Ascending aorta (tissue), 2 donors: ENCODE measurements around the gene PXDC1. TPM values are rescaled to one million over a fixed set of nuclear protein-coding genes. Genes with fewer than 3 reads are reported as not detected.

Experiments
- DNase-seq, 2 donors: peaks; one replicate each; pipeline ENCODE4 v3.0.0-alpha.2; 2019; ENCODE audit warnings: low spot score in 2 of 2
- H3K27ac ChIP-seq, 2 donors: fragments of 200-600 bp; sonication (generic); one replicate each; pipeline ENCODE4 v1.5.1; 2016 to 2017; ENCODE audit warnings: mild to moderate bottlenecking in 1 of 2
- H3K27me3 ChIP-seq: fragments of 200-600 bp; sonication (generic); one replicate; pipeline ENCODE4 v1.5.1; 2017
- H3K36me3 ChIP-seq, 2 donors: fragments of 200-600 bp; sonication (generic); one replicate each; pipeline ENCODE4 v1.5.1; 2016
- H3K4me1 ChIP-seq, 2 donors: fragments of 200-600 bp; sonication (generic); one replicate each; pipeline ENCODE4 v1.5.1; 2016 to 2017; ENCODE audit warnings: mild to moderate bottlenecking in 1 of 2
- H3K4me3 ChIP-seq, 2 donors: fragments of 200-600 bp; sonication (generic); one replicate each; pipeline ENCODE4 v1.5.1; 2016 to 2017; ENCODE audit warnings: mild to moderate bottlenecking in 1 of 2
- H3K9me3 ChIP-seq, 2 donors: fragments of 200-600 bp; sonication (generic); one replicate each; pipeline ENCODE4 v1.5.1; 2016
- CTCF ChIP-seq, 3 experiments: fragments of 200-600 bp in 2 of 3; fragments of 450-650 bp in 1 of 3; sonication (generic) in 2 of 3; IDR thresholded peaks; one replicate each; pipeline ENCODE4 v1.5.1; 2016 to 2019; ENCODE audit warnings: antibody characterized with exemption in 3 of 3, mild to moderate bottlenecking in 1 of 3, moderate library complexity in 1 of 3
- intact Hi-C: fragments of 100-400 bp; cut with DNase I; formaldehyde crosslinking; loops from one replicate; pipeline ENCODE4 v1.15.1; 2023
- total RNA-seq: library from RNA; depleted of rRNA; stranded (reverse); fragments of >200 nt; gene quantifications from one replicate; pipeline ENCODE4 v1.1.0, GENCODE V29; 2016

The PXDC1 gene
- total RNA-seq, 1 donor from 2014 or later = 310 TPM

DNA sequence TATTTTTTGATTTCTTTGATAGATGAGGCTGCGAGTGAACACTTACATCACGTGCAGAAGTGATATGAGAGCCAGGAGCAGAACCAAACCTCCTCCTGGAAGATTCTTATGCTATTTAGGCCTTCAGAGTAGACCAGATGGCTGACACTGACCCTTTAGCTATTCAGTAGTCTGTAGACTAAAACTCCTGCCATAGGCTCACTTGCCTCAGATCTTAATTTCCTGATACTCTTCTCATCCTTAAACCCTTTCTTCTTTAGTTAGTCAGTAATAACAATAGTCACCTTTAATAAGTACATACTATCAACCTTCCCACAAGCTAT lies 45.2 kb upstream of the PXDC1 start:
- intact Hi-C loops = no loop called here
- H3K4me1 ChIP-seq = peaks cover 9 to 23% of the 10 kb centered on the region in 2 donors
- H3K36me3 ChIP-seq = no peaks in the 10 kb centered on the region
- no peak for TF ChIP-seq CTCF (IDR thresholded peaks at IDR 0.05)
- no peak overlapping the region for H3K4me3 ChIP-seq
- H3K9me3 ChIP-seq = no peaks in the 10 kb centered on the region
- no peak for DNase-seq
- H3K27ac ChIP-seq = no peak overlapping the region
- no peaks in the 10 kb centered on the region for H3K27me3 ChIP-seq

DNA sequence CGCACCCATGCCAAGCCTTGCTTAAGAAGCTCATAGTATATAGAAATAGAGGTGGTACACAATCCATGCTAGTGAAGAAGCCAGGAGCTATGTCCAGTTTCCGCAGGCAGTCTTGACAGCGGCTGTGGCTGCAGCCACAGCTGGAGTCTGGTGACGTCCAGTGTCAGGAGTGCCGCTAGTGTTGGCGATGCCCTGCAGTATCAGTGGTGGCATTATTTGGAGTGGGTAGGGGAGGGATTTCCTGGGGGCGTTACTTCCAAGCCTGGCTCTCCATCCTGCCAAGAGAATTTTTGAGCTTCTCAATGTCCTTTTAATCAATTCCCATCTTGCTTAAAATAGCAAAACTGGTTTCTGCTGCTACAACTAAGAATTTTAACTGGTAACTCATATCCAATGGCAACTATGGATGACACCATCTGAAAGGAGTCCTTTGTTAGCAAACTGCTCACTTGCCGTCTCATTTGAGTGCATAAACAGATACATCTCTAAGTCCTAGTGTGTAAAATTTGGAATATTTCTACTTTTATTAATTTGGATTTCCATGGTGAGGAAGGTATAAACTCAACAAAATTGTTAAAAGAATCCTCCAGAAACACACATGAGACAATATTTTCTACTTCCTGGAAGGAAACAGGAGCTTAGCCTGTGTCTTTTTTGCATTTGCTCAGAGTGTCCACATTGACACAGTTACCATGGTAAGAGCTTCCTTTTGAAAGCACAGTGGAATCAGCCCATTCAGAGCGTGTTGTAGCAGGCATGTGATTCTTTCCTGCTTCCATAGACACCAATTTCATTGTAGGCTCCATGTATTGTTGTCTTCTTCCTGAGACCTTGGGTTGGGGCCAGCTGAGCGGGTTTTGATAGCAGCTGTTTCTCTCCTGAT lies 44.6 kb upstream of the PXDC1 start:
- Histone ChIP-seq H3K4me3 (no peak overlapping the region), H3K4me1 (peaks cover 5 to 19% of the 10 kb centered on the region in 2 donors), H3K36me3 (no peaks in the 10 kb centered on the region), H3K9me3 (no peaks in the 10 kb centered on the region), H3K27me3 (no peaks in the 10 kb centered on the region), H3K27ac (no peak overlapping the region)
- TF ChIP-seq CTCF (IDR thresholded peaks at IDR 0.05) = no peak
- no peak for DNase-seq
- intact Hi-C loops = no loop called here

DNA sequence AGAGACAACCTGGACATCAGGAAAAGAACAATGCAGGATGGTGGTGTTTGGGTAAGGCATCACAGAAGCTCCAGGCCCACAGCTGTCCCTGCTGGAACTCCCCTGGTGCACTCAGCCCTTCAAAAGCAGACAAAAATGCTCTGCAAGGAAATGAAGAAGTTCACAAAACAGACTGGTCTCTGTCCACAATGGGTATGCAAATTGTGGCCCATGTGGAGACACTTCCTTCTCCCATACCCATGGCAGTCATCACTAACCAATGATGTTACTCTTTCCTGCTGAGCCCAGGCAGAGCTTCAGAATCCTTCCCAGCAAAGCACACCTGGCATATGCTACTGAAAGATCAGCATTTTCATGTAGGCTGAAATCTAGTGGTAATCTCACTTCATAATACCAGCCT lies 42.6 kb upstream of the PXDC1 start:
- intact Hi-C loops = no loop called here
- TF ChIP-seq CTCF (IDR thresholded peaks at IDR 0.05) = no peak
- Histone ChIP-seq H3K27me3 (no peaks in the 10 kb centered on the region), H3K4me1 (peaks cover 5 to 18% of the 10 kb centered on the region in 2 donors), H3K9me3 (no peaks in the 10 kb centered on the region), H3K36me3 (no peaks in the 10 kb centered on the region), H3K27ac (no peak overlapping the region), H3K4me3 (no peak overlapping the region)
- no peak for DNase-seq

DNA sequence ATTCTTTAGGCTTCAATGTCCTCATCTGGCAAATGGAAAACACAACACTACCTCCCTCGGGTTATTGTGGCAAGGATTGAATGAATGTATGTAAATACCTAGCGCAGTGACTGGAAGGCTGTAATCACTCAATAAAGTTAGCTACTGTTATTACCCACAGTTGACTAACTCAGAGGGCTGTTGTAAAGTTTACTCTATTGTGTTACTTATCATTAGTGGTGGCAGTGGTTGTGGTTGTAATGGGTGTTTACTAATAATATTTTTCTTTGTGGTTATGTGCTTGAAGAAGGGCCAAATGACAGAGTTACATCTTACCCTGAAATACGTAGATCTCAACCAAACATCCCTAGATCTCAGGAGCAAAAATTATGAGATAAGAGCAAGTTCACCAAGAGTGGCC lies 42.0 kb upstream of the PXDC1 start:
- intact Hi-C loops = no loop called here
- Histone ChIP-seq H3K4me3 (no peak overlapping the region), H3K4me1 (peaks cover 5 to 17% of the 10 kb centered on the region in 2 donors), H3K36me3 (no peaks in the 10 kb centered on the region), H3K27ac (no peak overlapping the region), H3K27me3 (no peaks in the 10 kb centered on the region), H3K9me3 (no peaks in the 10 kb centered on the region)
- no peak for TF ChIP-seq CTCF (IDR thresholded peaks at IDR 0.05)
- no peak for DNase-seq

DNA sequence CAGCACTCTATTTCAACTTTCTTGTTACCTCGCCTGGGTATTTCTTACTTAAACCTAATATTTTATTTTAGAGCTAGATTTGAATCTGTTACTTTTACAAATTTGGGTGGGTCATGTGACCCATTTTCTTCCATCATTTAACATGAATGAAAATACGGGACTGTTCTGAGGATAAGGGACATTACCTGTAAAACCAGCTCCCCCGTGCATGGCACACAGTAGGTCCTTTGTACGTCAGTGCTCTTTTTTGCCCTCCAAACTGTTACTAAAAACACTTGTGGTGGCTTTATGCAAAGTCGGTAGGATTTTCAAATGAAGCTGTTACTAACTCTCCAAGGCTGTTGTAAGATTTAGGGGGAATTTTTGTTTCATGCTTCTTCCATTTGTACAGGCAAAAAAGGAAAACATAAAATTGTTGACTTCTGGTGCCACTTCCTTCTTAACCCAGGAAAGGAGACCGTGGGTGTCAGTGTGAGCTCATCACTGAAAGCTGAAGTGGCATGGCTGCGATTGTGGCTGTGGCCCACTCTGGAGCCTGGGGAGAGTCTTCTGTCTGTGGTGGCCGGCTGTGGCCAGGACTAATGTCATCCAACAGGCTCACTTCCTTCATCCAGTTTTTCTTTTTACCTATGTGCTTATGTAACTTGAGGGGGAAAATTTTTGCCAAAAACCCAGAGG lies 40.2 kb upstream of the PXDC1 start:
- no peaks in the 10 kb centered on the region for H3K9me3 ChIP-seq
- no peaks in the 10 kb centered on the region for H3K4me1 ChIP-seq
- no peaks in the 10 kb centered on the region for H3K27me3 ChIP-seq
- H3K4me3 ChIP-seq = no peak overlapping the region
- intact Hi-C loops = no loop called here
- no peak for DNase-seq
- no peak for TF ChIP-seq CTCF (IDR thresholded peaks at IDR 0.05)
- H3K27ac ChIP-seq = no peak overlapping the region
- no peaks in the 10 kb centered on the region for H3K36me3 ChIP-seq
